ENCODE data around the gene DGKH.

DGKH gene

GRCh38 chr13:42108217-42108616, 59.8 kb downstream of the DGKH start:
- Histone ChIP-seq H3K4me3 (ENCODE audit: low read length) (no peak overlapping the region), H3K9me3 (ENCODE audit: control insufficient read depth, low read length) (no peaks in the 10 kb centered on the region), H3K4me1 (ENCODE audit: control insufficient read depth, insufficient read depth, low read length) (no peaks in the 10 kb centered on the region), H3K27me3 (ENCODE audit: control insufficient read depth, insufficient read depth, low read length) (no peaks in the 10 kb centered on the region), H3K9ac (ENCODE audit: low read length) (no peak overlapping the region), H3K36me3 (ENCODE audit: control insufficient read depth, insufficient read depth, low read length) (no peaks in the 10 kb centered on the region)

GRCh38 chr13:42109957-42110356, 61.5 kb downstream of the DGKH start:
- no peak overlapping the region for H3K9ac ChIP-seq (ENCODE audit: low read length)
- H3K4me1 ChIP-seq (ENCODE audit: control insufficient read depth, insufficient read depth, low read length): no peaks in the 10 kb centered on the region
- H3K4me3 ChIP-seq (ENCODE audit: low read length): no peak overlapping the region

GRCh38 chr13:42110410-42111155, 62.1 kb downstream of the DGKH start:
- Histone ChIP-seq H3K9me3 (ENCODE audit: control insufficient read depth, low read length) (no peaks in the 10 kb centered on the region), H3K4me3 (ENCODE audit: low read length) (no peak overlapping the region), H3K9ac (ENCODE audit: low read length) (no peak overlapping the region), H3K36me3 (ENCODE audit: control insufficient read depth, insufficient read depth, low read length) (no peaks in the 10 kb centered on the region), H3K4me1 (ENCODE audit: control insufficient read depth, insufficient read depth, low read length) (no peaks in the 10 kb centered on the region), H3K27me3 (ENCODE audit: control insufficient read depth, insufficient read depth, low read length) (no peaks in the 10 kb centered on the region)

More at GRCh38 chr13:42109957-42110356, 61.5 kb downstream of the DGKH start:
- Histone ChIP-seq H3K27me3 (ENCODE audit: control insufficient read depth, insufficient read depth, low read length) (no peaks in the 10 kb centered on the region), H3K36me3 (ENCODE audit: control insufficient read depth, insufficient read depth, low read length) (no peaks in the 10 kb centered on the region), H3K9me3 (ENCODE audit: control insufficient read depth, low read length) (no peaks in the 10 kb centered on the region)

- H3K27me3 ChIP-seq (ENCODE audit: control insufficient read depth, insufficient read depth, low read length): no peaks in the 10 kb centered on the region
- H3K36me3 ChIP-seq (ENCODE audit: control insufficient read depth, insufficient read depth, low read length): no peaks in the 10 kb centered on the region
- no peaks in the 10 kb centered on the region for H3K9me3 ChIP-seq (ENCODE audit: control insufficient read depth, low read length)
- H3K4me3 ChIP-seq (ENCODE audit: low read length): no peak overlapping the region
- H3K4me1 ChIP-seq (ENCODE audit: control insufficient read depth, insufficient read depth, low read length): no peaks in the 10 kb centered on the region
- H3K9ac ChIP-seq (ENCODE audit: low read length): no peak overlapping the region
These were observed 64.4 kb downstream of the DGKH start for GRCh38 chr13:42112864-42113263.

- Histone ChIP-seq H3K9ac (ENCODE audit: low read length) (no peak overlapping the region), H3K27me3 (ENCODE audit: control insufficient read depth, insufficient read depth, low read length) (no peaks in the 10 kb centered on the region), H3K9me3 (ENCODE audit: control insufficient read depth, low read length) (no peaks in the 10 kb centered on the region), H3K4me1 (ENCODE audit: control insufficient read depth, insufficient read depth, low read length) (no peaks in the 10 kb centered on the region), H3K36me3 (ENCODE audit: control insufficient read depth, insufficient read depth, low read length) (no peaks in the 10 kb centered on the region), H3K4me3 (ENCODE audit: low read length) (no peak overlapping the region)
These were observed 65.0 kb downstream of the DGKH start for GRCh38 chr13:42113478-42113877.

- no peaks in the 10 kb centered on the region for H3K27me3 ChIP-seq (ENCODE audit: control insufficient read depth, insufficient read depth, low read length)
- H3K9ac ChIP-seq (ENCODE audit: low read length): no peak overlapping the region
- H3K4me1 ChIP-seq (ENCODE audit: control insufficient read depth, insufficient read depth, low read length): no peaks in the 10 kb centered on the region
- H3K36me3 ChIP-seq (ENCODE audit: control insufficient read depth, insufficient read depth, low read length): no peaks in the 10 kb centered on the region
- H3K9me3 ChIP-seq (ENCODE audit: control insufficient read depth, low read length): no peaks in the 10 kb centered on the region
- no peak overlapping the region for H3K4me3 ChIP-seq (ENCODE audit: low read length)
These were observed 65.8 kb downstream of the DGKH start for GRCh38 chr13:42114278-42114677.

GRCh38 chr13:42114912-42115311, 66.5 kb downstream of the DGKH start:
- H3K4me3 ChIP-seq (ENCODE audit: low read length): no peak overlapping the region
- H3K4me1 ChIP-seq (ENCODE audit: control insufficient read depth, insufficient read depth, low read length): no peaks in the 10 kb centered on the region
- H3K9me3 ChIP-seq (ENCODE audit: control insufficient read depth, low read length): no peaks in the 10 kb centered on the region
- no peak overlapping the region for H3K9ac ChIP-seq (ENCODE audit: low read length)
- no peaks in the 10 kb centered on the region for H3K36me3 ChIP-seq (ENCODE audit: control insufficient read depth, insufficient read depth, low read length)
- H3K27me3 ChIP-seq (ENCODE audit: control insufficient read depth, insufficient read depth, low read length): no peaks in the 10 kb centered on the region

GRCh38 chr13:42116225-42116624, 67.8 kb downstream of the DGKH start:
- Histone ChIP-seq H3K4me1 (ENCODE audit: control insufficient read depth, insufficient read depth, low read length) (no peaks in the 10 kb centered on the region), H3K9me3 (ENCODE audit: control insufficient read depth, low read length) (no peaks in the 10 kb centered on the region), H3K4me3 (ENCODE audit: low read length) (no peak overlapping the region), H3K27me3 (ENCODE audit: control insufficient read depth, insufficient read depth, low read length) (no peaks in the 10 kb centered on the region), H3K9ac (ENCODE audit: low read length) (no peak overlapping the region), H3K36me3 (ENCODE audit: control insufficient read depth, insufficient read depth, low read length) (no peaks in the 10 kb centered on the region)

GRCh38 chr13:42119041-42119440, 70.6 kb downstream of the DGKH start:
- H3K4me1 ChIP-seq (ENCODE audit: control insufficient read depth, insufficient read depth, low read length): no peaks in the 10 kb centered on the region
- no peaks in the 10 kb centered on the region for H3K9me3 ChIP-seq (ENCODE audit: control insufficient read depth, low read length)
- H3K9ac ChIP-seq (ENCODE audit: low read length): no peak overlapping the region
- H3K27me3 ChIP-seq (ENCODE audit: control insufficient read depth, insufficient read depth, low read length): no peaks in the 10 kb centered on the region
- no peaks in the 10 kb centered on the region for H3K36me3 ChIP-seq (ENCODE audit: control insufficient read depth, insufficient read depth, low read length)
- no peak overlapping the region for H3K4me3 ChIP-seq (ENCODE audit: low read length)

GRCh38 chr13:42119875-42120274, 71.4 kb downstream of the DGKH start:
- no peaks in the 10 kb centered on the region for H3K36me3 ChIP-seq (ENCODE audit: control insufficient read depth, insufficient read depth, low read length)
- no peaks in the 10 kb centered on the region for H3K27me3 ChIP-seq (ENCODE audit: control insufficient read depth, insufficient read depth, low read length)
- no peak overlapping the region for H3K4me3 ChIP-seq (ENCODE audit: low read length)
- no peaks in the 10 kb centered on the region for H3K9me3 ChIP-seq (ENCODE audit: control insufficient read depth, low read length)
- no peaks in the 10 kb centered on the region for H3K4me1 ChIP-seq (ENCODE audit: control insufficient read depth, insufficient read depth, low read length)
- no peak overlapping the region for H3K9ac ChIP-seq (ENCODE audit: low read length)

GRCh38 chr13:42123600-42123999, 75.2 kb downstream of the DGKH start:
- no peaks in the 10 kb centered on the region for H3K36me3 ChIP-seq (ENCODE audit: control insufficient read depth, insufficient read depth, low read length)
- H3K9ac ChIP-seq (ENCODE audit: low read length): no peak overlapping the region
- H3K9me3 ChIP-seq (ENCODE audit: control insufficient read depth, low read length): no peaks in the 10 kb centered on the region
- peaks cover 3% of the 10 kb centered on the region for H3K4me1 ChIP-seq (ENCODE audit: control insufficient read depth, insufficient read depth, low read length)
- no peaks in the 10 kb centered on the region for H3K27me3 ChIP-seq (ENCODE audit: control insufficient read depth, insufficient read depth, low read length)
- H3K4me3 ChIP-seq (ENCODE audit: low read length): no peak overlapping the region

- Histone ChIP-seq H3K9ac (ENCODE audit: low read length) (no peak overlapping the region), H3K36me3 (ENCODE audit: control insufficient read depth, insufficient read depth, low read length) (no peaks in the 10 kb centered on the region), H3K9me3 (ENCODE audit: control insufficient read depth, low read length) (no peaks in the 10 kb centered on the region), H3K27me3 (ENCODE audit: control insufficient read depth, insufficient read depth, low read length) (no peaks in the 10 kb centered on the region), H3K4me3 (ENCODE audit: low read length) (no peak overlapping the region), H3K4me1 (ENCODE audit: control insufficient read depth, insufficient read depth, low read length) (peaks cover 3% of the 10 kb centered on the region)
These were observed 76.6 kb downstream of the DGKH start for GRCh38 chr13:42125046-42125445.

GRCh38 chr13:42127047-42127446, 78.6 kb downstream of the DGKH start:
- no peak overlapping the region for H3K4me3 ChIP-seq (ENCODE audit: low read length)
- no peak overlapping the region for H3K9ac ChIP-seq (ENCODE audit: low read length)
- H3K36me3 ChIP-seq (ENCODE audit: control insufficient read depth, insufficient read depth, low read length): no peaks in the 10 kb centered on the region
- H3K27me3 ChIP-seq (ENCODE audit: control insufficient read depth, insufficient read depth, low read length): no peaks in the 10 kb centered on the region
- peaks cover 3% of the 10 kb centered on the region for H3K4me1 ChIP-seq (ENCODE audit: control insufficient read depth, insufficient read depth, low read length)
- H3K9me3 ChIP-seq (ENCODE audit: control insufficient read depth, low read length): no peaks in the 10 kb centered on the region
